ENCODE measurements around the gene EFHD2. TPM values are rescaled to one million over a fixed set of nuclear protein-coding genes. Genes with fewer than 3 reads are reported as not detected.

The EFHD2 gene
- polyA plus RNA-seq, 1 donor from 2014 or later = 10.3 TPM

GRCh38 chr1:15456313-15456954, 46.7 kb downstream of the EFHD2 start, which contains the start of gene CELA2A:
TSS of gene CELA2A (plus strand) at chr1:15456732. CDS start at chr1:15456754, 22 bp downstream.
- Histone ChIP-seq H3K27me3 (ENCODE audit: insufficient read depth, low read depth, low read length) (no peaks in the 10 kb centered on the region), H3K27ac (ENCODE audit: low read length) (no peak within 1 kb of the TSS), H2AFZ (ENCODE audit: low read depth, low read length) (no peak within 1 kb of the TSS), H3K9ac (ENCODE audit: low read length) (no peak within 1 kb of the TSS), H4K20me1 (ENCODE audit: insufficient read depth) (no peaks in the 10 kb centered on the region), H3F3A (ENCODE audit: insufficient read depth, low read length, poor library complexity, severe bottlenecking) (no peaks in the 10 kb centered on the region), H3K9me3 (ENCODE audit: low read length) (no peaks in the 10 kb centered on the region), H3K36me3 (ENCODE audit: insufficient read depth, low read length) (no peaks in the 10 kb centered on the region), H3K4me2 (ENCODE audit: low read length) (no peak within 1 kb of the TSS), H3K4me3 (ENCODE audit: low read length) (no peak within 1 kb of the TSS), H3K9me2 (ENCODE audit: insufficient read depth, low read length) (no peaks in the 10 kb centered on the region), H3K79me2 (replicated peaks; ENCODE audit: insufficient read depth, low read length) (no peaks in the 10 kb centered on the region)
- TF ChIP-seq TAF1 (IDR thresholded peaks at IDR 0.05; ENCODE audit: low read depth) (no peak), SMC3 (conservative IDR thresholded peaks at IDR 0.05; ENCODE audit: poor library complexity) (no peak), RAD21 (conservative IDR thresholded peaks at IDR 0.05) (no peak), EP300 (conservative IDR thresholded peaks at IDR 0.05; ENCODE audit: poor library complexity, severe bottlenecking) (no peak), MXI1 (conservative IDR thresholded peaks at IDR 0.05; ENCODE audit: poor library complexity, severe bottlenecking) (no peak), POLR2AphosphoS5 (IDR thresholded peaks at IDR 0.05) (no peak), CTCF (IDR thresholded peaks at IDR 0.05; ENCODE audit: poor library complexity, severe bottlenecking) (no peak), EZH2 (IDR thresholded peaks at IDR 0.05; ENCODE audit: borderline replicate concordance, insufficient read depth, low read length, poor library complexity, severe bottlenecking) (no peak)
- TF ChIP-seq, protein P1, sequence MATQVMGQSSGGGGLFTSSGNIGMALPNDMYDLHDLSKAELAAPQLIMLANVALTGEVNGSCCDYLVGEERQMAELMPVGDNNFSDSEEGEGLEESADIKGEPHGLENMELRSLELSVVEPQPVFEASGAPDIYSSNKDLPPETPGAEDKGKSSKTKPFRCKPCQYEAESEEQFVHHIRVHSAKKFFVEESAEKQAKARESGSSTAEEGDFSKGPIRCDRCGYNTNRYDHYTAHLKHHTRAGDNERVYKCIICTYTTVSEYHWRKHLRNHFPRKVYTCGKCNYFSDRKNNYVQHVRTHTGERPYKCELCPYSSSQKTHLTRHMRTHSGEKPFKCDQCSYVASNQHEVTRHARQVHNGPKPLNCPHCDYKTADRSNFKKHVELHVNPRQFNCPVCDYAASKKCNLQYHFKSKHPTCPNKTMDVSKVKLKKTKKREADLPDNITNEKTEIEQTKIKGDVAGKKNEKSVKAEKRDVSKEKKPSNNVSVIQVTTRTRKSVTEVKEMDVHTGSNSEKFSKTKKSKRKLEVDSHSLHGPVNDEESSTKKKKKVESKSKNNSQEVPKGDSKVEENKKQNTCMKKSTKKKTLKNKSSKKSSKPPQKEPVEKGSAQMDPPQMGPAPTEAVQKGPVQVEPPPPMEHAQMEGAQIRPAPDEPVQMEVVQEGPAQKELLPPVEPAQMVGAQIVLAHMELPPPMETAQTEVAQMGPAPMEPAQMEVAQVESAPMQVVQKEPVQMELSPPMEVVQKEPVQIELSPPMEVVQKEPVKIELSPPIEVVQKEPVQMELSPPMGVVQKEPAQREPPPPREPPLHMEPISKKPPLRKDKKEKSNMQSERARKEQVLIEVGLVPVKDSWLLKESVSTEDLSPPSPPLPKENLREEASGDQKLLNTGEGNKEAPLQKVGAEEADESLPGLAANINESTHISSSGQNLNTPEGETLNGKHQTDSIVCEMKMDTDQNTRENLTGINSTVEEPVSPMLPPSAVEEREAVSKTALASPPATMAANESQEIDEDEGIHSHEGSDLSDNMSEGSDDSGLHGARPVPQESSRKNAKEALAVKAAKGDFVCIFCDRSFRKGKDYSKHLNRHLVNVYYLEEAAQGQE (IDR thresholded peaks at IDR 0.05; ENCODE audit: borderline replicate concordance) = no peak

DNA sequence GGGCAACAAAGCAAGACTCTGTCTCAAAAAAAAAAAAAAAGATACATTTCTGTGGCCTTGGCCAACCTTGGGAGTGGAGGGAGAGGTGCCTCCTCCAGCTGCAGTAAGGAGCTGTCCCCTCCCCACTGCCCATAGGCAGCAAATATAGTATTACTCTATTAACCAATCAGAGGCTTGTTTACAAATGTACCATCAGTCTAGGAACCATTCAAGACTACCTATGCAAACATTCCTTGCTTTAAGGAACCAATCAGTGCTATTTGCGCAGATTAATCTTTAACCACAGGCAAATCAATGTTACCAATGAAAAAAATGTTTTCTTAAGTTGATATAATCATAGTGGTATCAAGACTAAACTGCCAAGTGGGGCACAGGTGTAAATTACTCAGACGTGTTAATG, 47.9 kb downstream of the EFHD2 start:
- no peak overlapping the region for H3K4me2 ChIP-seq (ENCODE audit: low read length)

More for the DNA sequence above, 47.9 kb downstream of the EFHD2 start:
- no peaks in the 10 kb centered on the region for H3K9me3 ChIP-seq (ENCODE audit: low read length)
- H3K79me2 ChIP-seq (replicated peaks; ENCODE audit: insufficient read depth, low read length) = no peaks in the 10 kb centered on the region
- H3K9ac ChIP-seq (ENCODE audit: low read length) = no peak overlapping the region
- no peak overlapping the region for H2AFZ ChIP-seq (ENCODE audit: low read depth, low read length)
- H3K36me3 ChIP-seq (ENCODE audit: insufficient read depth, low read length) = no peaks in the 10 kb centered on the region
- no peaks in the 10 kb centered on the region for H3F3A ChIP-seq (ENCODE audit: insufficient read depth, low read length, poor library complexity, severe bottlenecking)
- no peak overlapping the region for H3K27ac ChIP-seq (ENCODE audit: low read length)
- no peaks in the 10 kb centered on the region for H4K20me1 ChIP-seq (ENCODE audit: insufficient read depth)
- H3K4me3 ChIP-seq (ENCODE audit: low read length) = no peak overlapping the region
- TF ChIP-seq, protein P1 (IDR thresholded peaks at IDR 0.05; ENCODE audit: borderline replicate concordance) = no peak
- TF ChIP-seq CTCF (IDR thresholded peaks at IDR 0.05; ENCODE audit: poor library complexity, severe bottlenecking) (no peak), POLR2AphosphoS5 (IDR thresholded peaks at IDR 0.05) (no peak), EP300 (conservative IDR thresholded peaks at IDR 0.05; ENCODE audit: poor library complexity, severe bottlenecking) (no peak), MXI1 (conservative IDR thresholded peaks at IDR 0.05; ENCODE audit: poor library complexity, severe bottlenecking) (no peak), EZH2 (IDR thresholded peaks at IDR 0.05; ENCODE audit: borderline replicate concordance, insufficient read depth, low read length, poor library complexity, severe bottlenecking) (no peak), SMC3 (conservative IDR thresholded peaks at IDR 0.05; ENCODE audit: poor library complexity) (no peak), TAF1 (IDR thresholded peaks at IDR 0.05; ENCODE audit: low read depth) (no peak), RAD21 (conservative IDR thresholded peaks at IDR 0.05) (no peak)
- H3K27me3 ChIP-seq (ENCODE audit: insufficient read depth, low read depth, low read length) = no peaks in the 10 kb centered on the region
- H3K9me2 ChIP-seq (ENCODE audit: insufficient read depth, low read length) = no peaks in the 10 kb centered on the region

Data from neural cell (in vitro differentiated cells).